Subcutaneous abdominal adipose tissue (tissue), 5 donors: ENCODE data around the gene CENPP.

Experiments
- H3K27ac ChIP-seq: one replicate; pipeline ENCODE4 v1.7.0; 2013; ENCODE audit warnings: low read depth, mild to moderate bottlenecking, inconsistent platforms, low read length, moderate library complexity
- H3K27me3 ChIP-seq, 5 donors: one replicate each; pipeline ENCODE4 v1.7.0; 2013; ENCODE audit warnings: low read length in 5 of 5, inconsistent platforms in 1 of 5; ENCODE audit not compliant: control insufficient read depth in 5 of 5, insufficient read depth in 4 of 5
- H3K36me3 ChIP-seq, 5 donors: one replicate each; pipeline ENCODE4 v1.7.0; 2013; ENCODE audit warnings: low read length in 5 of 5; ENCODE audit not compliant: control insufficient read depth in 5 of 5, insufficient read depth in 5 of 5
- H3K4me1 ChIP-seq, 5 donors: one replicate each; pipeline ENCODE4 v1.7.0; 2013; ENCODE audit warnings: low read length in 5 of 5, mild to moderate bottlenecking in 3 of 5, moderate library complexity in 1 of 5; ENCODE audit not compliant: control insufficient read depth in 5 of 5, insufficient read depth in 5 of 5
- H3K4me3 ChIP-seq, 5 donors: one replicate each; pipeline ENCODE4 v1.7.0; 2013; ENCODE audit warnings: low read length in 5 of 5, low read depth in 1 of 5
- H3K9ac ChIP-seq, 5 donors: one replicate each; pipeline ENCODE4 v1.7.0; 2013; ENCODE audit warnings: low read length in 5 of 5, mild to moderate bottlenecking in 4 of 5, moderate library complexity in 3 of 5
- H3K9me3 ChIP-seq, 5 donors: one replicate each; pipeline ENCODE4 v1.7.0; 2013; ENCODE audit warnings: low read length in 5 of 5; ENCODE audit not compliant: control insufficient read depth in 5 of 5
- donor health status: healthy.
- donor health status: healthy.
- donor health status: healthy.
- donor health status: healthy.
- donor health status: healthy.

CENPP gene

GRCh38 chr9:92612816-92613215 lies 287.1 kb downstream of the CENPP start:
- Histone ChIP-seq H3K9me3 (no peaks in the 10 kb centered on the region), H3K27ac (no peak overlapping the region), H3K27me3 (no peaks in the 10 kb centered on the region), H3K4me1 (peaks cover 17 to 77% (median 71%) of the 10 kb centered on the region in 5 donors), H3K4me3 (no peak overlapping the region), H3K36me3 (peaks cover 0 to 66% (median 34%) of the 10 kb centered on the region in 5 donors), H3K9ac (no peak overlapping the region)

GRCh38 chr9:92613268-92614122 lies 287.7 kb downstream of the CENPP start:
- Histone ChIP-seq H3K36me3 (peaks cover 0 to 72% (median 40%) of the 10 kb centered on the region in 5 donors), H3K9me3 (no peaks in the 10 kb centered on the region), H3K4me3 (no peak overlapping the region), H3K27me3 (no peaks in the 10 kb centered on the region), H3K4me1 (peaks cover 16 to 77% (median 64%) of the 10 kb centered on the region in 5 donors), H3K9ac (no peak overlapping the region), H3K27ac (no peak overlapping the region)

GRCh38 chr9:92614123-92614510 lies 288.4 kb downstream of the CENPP start:
- peaks cover 0 to 78% (median 45%) of the 10 kb centered on the region in 5 donors for H3K36me3 ChIP-seq
- H3K9ac ChIP-seq: no peak overlapping the region
- no peak overlapping the region for H3K27ac ChIP-seq
- no peaks in the 10 kb centered on the region for H3K9me3 ChIP-seq
- H3K4me1 ChIP-seq: peaks cover 14 to 73% (median 58%) of the 10 kb centered on the region in 5 donors
- H3K27me3 ChIP-seq: no peaks in the 10 kb centered on the region
- H3K4me3 ChIP-seq: no peak overlapping the region

GRCh38 chr9:92614763-92615461 lies 289.2 kb downstream of the CENPP start:
- Histone ChIP-seq H3K36me3 (peaks cover 0 to 86% (median 49%) of the 10 kb centered on the region in 5 donors), H3K27me3 (no peaks in the 10 kb centered on the region), H3K4me3 (peak overlapping the region in 1 of 5 donors; percentile 36), H3K9ac (no peak overlapping the region), H3K4me1 (peaks cover 13 to 65% (median 54%) of the 10 kb centered on the region in 5 donors), H3K27ac (no peak overlapping the region), H3K9me3 (no peaks in the 10 kb centered on the region)

- H3K27me3 ChIP-seq: no peaks in the 10 kb centered on the region
- H3K4me3 ChIP-seq: peak overlapping the region in 1 of 5 donors; percentile 38
- peaks cover 9 to 57% (median 50%) of the 10 kb centered on the region in 5 donors for H3K4me1 ChIP-seq
- no peaks in the 10 kb centered on the region for H3K9me3 ChIP-seq
- peaks cover 0 to 86% (median 49%) of the 10 kb centered on the region in 5 donors for H3K36me3 ChIP-seq
- peak overlapping the region; percentile 74 for H3K27ac ChIP-seq
- H3K9ac ChIP-seq: no peak overlapping the region
Measured at GRCh38 chr9:92615790-92616189, 290.0 kb downstream of the CENPP start.

- Histone ChIP-seq H3K36me3 (peaks cover 0 to 81% (median 49%) of the 10 kb centered on the region in 5 donors), H3K4me3 (peak overlapping the region in 4 of 5 donors; percentile 3 to 38 (median 9)), H3K9ac (peak overlapping the region in 3 of 5 donors; percentile 37 to 54 (median 50)), H3K27ac (peak overlapping the region; percentile 74), H3K9me3 (no peaks in the 10 kb centered on the region), H3K27me3 (no peaks in the 10 kb centered on the region), H3K4me1 (peaks cover 8 to 52% (median 45%) of the 10 kb centered on the region in 5 donors)
Measured at GRCh38 chr9:92616199-92616641, 290.5 kb downstream of the CENPP start.

GRCh38 chr9:92616655-92617111 lies 290.9 kb downstream of the CENPP start:
- Histone ChIP-seq H3K4me3 (peak overlapping the region in 4 of 5 donors; percentile 3 to 38 (median 14)), H3K9ac (peak overlapping the region in 3 of 5 donors; percentile 37 to 54 (median 50)), H3K4me1 (peaks cover 7 to 48% (median 41%) of the 10 kb centered on the region in 5 donors), H3K27ac (peak overlapping the region; percentile 74), H3K36me3 (peaks cover 0 to 79% (median 48%) of the 10 kb centered on the region in 5 donors), H3K9me3 (no peaks in the 10 kb centered on the region), H3K27me3 (no peaks in the 10 kb centered on the region)

DNA sequence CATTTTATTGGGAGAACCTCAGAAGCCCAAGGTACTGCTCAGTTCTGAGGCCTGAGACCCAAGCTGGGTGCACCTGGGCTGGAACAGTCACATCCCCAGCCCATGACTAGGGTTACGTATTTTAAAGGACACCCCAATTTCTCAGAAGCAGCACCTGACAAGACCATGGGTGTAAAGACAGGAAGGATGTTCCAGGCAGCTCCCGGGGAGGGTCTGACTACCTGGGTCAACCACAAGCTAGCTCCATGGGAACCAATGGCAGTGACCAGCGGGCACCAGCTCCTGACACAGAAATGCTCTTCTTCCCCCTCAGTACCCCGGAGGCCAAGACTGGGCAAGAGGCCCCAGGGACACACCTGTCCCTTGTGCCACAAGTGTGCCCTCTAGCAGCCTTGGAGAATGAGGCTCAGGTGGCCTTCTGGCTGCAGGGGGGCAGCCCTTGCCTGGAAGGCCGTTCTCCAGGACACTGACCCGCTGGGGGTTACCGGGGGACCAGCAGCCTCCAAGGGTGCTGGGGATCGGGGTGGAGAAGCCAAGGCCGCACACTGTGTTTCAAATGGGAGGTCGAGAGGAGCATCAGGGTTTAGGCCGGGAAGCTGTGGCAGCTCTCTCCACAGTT lies 291.6 kb downstream of the CENPP start:
- Histone ChIP-seq H3K9me3 (no peaks in the 10 kb centered on the region), H3K4me3 (no peak overlapping the region), H3K27ac (peak overlapping the region; percentile 74), H3K4me1 (peaks cover 4 to 42% (median 36%) of the 10 kb centered on the region in 5 donors), H3K27me3 (no peaks in the 10 kb centered on the region), H3K9ac (no peak overlapping the region), H3K36me3 (peaks cover 0 to 73% (median 46%) of the 10 kb centered on the region in 5 donors)

GRCh38 chr9:92617951-92618510 lies 292.3 kb downstream of the CENPP start:
- Histone ChIP-seq H3K27me3 (no peaks in the 10 kb centered on the region), H3K36me3 (peaks cover 0 to 67% (median 41%) of the 10 kb centered on the region in 5 donors), H3K27ac (peak overlapping the region; percentile 17), H3K4me1 (peaks cover 4 to 42% (median 36%) of the 10 kb centered on the region in 5 donors), H3K9me3 (no peaks in the 10 kb centered on the region), H3K4me3 (no peak overlapping the region), H3K9ac (no peak overlapping the region)
